NCI-H1694 treated with DMSO at 0.1 percent for 48 hours (cell line): ENCODE data around the gene BRD7.
A peak's percentile ranks its signal among the peaks of the same experiment; 100 is the strongest.

Source experiments
- DNase-seq: peaks from one replicate; lab custom pipeline; 2025; lab: John Stamatoyannopoulos, UW

The BRD7 gene

DNA sequence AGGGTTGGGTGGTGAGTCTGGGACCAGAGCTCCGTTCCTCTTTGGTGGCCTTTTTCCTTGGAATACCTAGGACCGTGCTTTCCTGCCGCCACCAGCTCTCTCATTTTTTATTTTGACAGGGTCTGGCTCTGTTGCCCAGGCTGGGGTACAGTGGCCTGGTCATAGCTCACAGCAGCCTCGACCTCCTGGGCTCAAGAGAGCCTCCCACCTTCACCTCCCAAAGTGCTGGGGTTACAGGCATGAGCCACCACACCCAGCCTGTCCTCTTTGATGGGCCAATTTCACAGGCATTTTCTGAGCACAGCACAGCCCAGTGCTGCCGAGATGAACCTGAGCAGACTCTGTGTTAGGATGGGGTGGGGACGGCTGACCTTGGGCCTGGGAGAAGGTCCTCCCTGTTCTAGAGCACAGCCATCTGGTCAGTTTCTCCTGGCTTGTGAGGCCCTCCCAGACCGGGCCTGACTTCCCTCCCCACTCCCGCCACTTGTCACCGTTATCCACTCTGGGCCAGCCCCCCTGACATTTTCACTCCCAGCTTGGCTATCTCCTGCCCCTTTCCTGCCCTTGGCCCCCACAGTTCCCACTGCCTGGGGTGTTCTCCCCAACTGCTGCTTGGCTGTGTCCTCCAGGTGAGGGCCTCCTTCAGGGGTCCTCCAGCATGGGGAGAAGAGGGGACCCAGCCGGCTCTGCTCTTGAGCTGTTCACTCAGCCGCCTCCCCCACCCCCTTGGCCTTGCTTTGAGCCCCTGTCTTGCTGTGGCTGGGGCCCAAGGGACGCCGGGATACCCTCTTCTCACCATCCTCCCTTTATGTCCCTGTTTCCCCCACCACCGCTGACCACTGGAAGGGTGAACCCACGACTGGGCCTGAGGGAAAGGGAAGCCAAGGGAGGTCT, 97.4 kb downstream of the BRD7 start:
- DNase-seq = no peak

DNA sequence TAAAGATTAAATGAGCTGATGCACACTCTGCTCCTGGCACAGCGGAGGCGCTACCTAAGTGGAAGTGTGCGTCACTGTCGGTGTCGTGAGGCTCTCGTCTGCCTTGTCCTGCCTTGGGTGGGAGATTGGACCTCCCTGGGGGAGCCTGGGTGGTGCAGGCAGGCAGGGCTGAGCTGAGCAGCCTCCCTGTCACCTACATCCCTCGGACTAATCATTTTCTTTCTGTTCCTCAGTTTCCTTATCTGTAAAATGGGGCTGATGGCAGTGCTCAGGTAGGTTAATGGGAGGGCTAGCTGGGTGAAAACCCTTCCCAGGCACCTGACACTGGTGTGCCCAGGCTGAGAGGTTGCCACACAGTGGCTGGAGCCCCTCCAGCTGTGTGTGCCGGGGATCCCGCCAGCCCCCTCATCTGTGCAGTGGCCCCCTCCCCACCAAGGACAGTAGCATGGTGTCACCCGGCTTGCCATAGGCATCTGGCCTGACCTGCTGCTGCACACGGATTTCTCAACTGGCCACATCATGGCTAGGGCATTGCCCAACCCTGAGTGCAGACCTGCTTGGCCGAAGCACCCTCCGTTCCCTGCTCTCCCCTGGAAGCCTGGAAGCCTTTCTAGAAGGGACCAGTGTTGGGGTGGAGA, 98.2 kb downstream of the BRD7 start:
- DNase-seq = no peak

DNA sequence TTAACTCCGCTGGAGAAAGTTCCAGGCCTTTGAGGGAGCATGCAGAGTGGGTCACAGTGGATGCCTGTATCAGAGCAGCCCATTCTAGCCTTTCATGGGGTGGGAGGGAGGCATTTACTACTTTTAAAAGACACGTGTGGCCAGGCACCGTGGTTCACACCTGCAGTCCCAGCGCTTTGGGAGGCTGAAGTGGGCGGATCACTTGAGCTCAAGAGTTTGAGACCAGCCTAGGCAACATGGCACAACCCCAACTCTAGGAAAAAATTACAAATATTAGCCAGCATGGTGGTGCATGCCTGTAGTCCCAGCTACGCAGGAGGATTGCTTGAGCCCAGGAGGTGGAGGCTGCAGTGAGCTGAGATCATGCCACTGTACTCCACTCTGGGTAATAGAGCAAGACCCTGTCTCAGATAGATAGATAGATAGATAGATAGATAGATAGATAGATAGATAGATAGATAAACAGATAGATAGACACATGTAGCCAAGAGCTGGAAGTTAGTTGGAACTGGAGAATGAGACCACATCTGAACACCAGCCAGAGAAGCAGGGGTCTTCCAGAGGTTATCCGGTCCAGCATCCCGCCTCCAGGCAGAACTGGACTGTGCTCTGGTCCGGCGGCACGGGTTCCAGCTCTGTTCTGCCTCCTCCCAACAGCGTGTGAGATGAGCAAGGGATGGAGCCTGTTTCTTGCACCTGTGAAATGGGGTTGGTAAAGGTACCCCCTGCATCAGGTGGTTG, 98.8 kb downstream of the BRD7 start:
- no peak for DNase-seq

DNA sequence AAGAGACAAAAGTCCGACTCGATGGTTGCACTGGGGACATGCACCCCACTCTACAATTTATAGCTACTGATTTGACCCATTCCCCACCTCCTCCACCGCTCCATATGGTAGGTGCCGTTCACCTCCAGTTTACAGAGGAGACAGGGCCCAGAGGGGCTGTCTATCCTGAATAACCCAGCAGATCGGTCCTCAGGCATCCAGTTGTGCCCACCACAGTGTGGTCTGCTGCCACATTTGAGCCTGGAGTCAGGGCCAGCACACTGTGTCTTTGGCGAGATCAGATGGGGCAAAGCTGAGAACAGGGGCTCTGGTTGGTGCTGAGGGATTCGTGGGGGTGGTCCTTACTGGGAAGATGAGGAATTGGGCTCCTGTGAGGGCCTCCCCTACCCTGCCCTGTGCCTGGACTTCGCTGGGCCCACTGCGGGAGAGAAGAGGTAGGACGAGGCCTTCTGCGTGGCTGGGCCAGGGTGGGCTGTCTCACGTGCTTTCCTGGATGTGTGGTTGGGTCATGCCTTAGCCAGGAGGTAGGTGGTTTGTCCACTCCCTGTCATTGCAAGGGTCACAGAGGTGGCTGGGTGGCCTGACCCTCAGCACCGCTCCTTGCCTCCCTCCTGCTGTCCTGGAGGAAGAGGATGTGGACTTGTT, 99.6 kb downstream of the BRD7 start:
- DNase-seq = no peak

DNA sequence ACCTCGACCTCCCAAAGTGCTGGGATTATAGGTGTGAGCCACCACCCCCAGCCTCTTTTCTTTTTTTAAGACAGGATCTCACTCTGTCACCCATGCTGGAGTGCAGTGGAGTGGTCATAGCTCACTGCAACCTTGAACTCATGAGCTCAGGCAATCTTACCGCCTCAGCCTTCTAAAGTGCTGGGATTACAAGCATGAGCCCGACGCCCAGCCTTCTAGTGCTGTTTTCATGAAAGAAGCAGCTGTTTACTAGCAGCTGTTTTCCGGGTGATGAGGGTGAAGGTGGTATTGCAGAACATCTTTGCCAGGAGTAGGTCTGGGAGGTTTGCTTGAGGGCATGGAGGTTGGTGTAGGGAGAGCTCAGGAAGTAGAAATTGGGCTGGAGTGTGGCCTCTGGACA, 100.4 kb downstream of the BRD7 start:
- no peak for DNase-seq

DNA sequence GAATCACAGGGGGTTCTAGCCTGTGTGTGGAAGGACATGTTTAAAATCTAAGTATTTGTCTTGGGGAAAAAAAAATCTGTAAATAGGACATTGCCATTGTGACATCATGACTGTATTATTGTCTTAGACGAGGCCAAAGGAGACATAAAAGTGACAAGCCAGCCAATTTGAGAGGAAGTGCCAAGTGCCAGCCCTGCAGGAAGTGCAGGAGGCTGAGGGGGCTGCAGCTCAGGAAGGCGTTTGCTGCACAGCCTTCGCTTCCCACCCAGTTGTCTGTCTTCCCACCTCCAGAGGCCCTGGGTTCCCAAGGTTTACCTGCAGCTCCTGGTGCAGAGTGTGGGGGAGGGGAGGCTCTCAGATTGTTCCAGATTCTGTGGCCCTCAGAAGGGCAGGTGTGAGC, 101.1 kb downstream of the BRD7 start:
- no peak for DNase-seq

DNA sequence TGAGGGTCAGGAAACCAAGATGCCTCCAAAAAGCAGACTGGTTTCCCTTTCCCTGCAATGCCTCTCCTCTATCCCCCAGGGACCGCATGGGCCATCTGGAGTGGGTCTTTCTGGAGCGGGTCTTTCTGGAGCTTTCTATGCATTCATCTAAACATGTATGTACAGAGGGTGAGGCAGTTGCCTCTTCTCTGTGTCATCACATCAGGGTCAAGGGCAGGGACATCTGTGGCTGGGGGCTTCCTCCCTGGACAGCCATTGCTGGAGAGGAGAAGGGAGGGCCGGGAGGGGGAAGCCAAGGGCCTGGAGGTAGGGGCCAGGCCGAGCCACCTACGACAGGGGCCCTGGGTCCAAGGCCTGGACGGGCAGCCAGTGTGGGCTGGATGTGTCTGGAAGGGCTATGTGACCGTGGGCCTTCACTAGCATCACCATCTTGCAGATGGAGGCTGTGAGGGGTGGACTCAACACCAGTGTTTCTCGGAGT, 101.6 kb downstream of the BRD7 start:
- peak; percentile 19 for DNase-seq

DNA sequence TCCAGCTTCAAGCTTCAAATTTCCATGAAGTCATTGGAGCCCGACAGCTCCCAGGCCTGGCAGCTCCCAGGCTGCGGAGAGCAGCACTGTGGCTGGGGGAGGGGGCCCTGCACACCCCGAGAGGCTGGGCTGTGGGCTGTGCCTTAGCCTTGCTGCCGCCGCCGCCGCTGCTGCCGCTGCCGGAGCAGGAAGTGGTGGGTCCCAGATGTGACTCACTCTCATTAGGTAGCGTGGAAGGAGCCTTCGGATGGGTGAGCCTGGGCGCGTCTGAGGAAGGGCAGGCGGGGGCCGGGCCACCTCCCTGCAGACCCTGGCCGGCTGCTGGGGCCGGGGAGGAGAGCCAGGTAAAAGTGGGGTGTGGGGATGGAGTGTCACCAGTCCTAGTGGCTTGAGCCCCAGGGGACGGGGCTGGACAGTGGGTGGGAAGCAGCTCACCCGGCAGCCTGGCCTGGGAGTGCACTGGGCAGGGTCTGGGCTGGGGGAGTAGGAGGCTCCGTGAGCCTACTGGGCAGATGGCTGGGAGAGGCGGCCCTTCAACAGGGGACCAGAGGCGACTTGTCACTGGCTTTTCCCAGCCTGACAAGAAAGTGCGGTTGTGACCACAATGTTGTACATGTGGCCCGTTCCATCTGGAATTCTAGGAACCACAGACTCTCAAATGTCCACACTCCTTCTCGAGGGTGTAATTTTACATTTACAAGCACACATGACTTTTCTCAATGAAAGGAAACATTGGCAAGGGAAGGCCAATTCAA, 102.3 kb downstream of the BRD7 start, which contains the start of gene ADCY7:
Gene ADCY7, plus strand, starts transcription at position 215 of the 755 bp plus-strand sequence. CDS start 21,629 bp downstream, outside the sequence.
- DNase-seq = peak; percentile 41
